Caco-2 (cell line): ENCODE measurements around the gene RAMACL. TPM values are rescaled to one million over a fixed set of nuclear protein-coding genes. Genes with fewer than 3 reads are reported as not detected.

ENCODE experiments used
- BruUV-seq: library from RNA; stranded (reverse); fragments of 400-500 nt; replicated peaks from 2 replicates; lab custom pipeline; 2021; lab: Mats Ljungman, UMichigan
- CTCF ChIA-PET: fragments of 300-600 bp; sonication (Branson Sonifier 250); formaldehyde crosslinking; loops from one replicate; lab custom pipeline; 2022; ENCODE audit warnings: antibody characterized with exemption; lab: Charles Lee
- POLR2A ChIA-PET: fragments of 300-600 bp; sonication (Branson Sonifier 250); formaldehyde crosslinking; loops from one replicate; lab custom pipeline; 2022; ENCODE audit warnings: antibody characterized with exemption; lab: Charles Lee
- DNase-seq, 2 experiments: peaks; one replicate each; pipeline versions ENCODE4 v3.0.0 to v3.0.0-alpha.2; 2020 to 2022
- H3K27me3 ChIP-seq: replicated peaks from 2 replicates; pipeline ENCODE4 v1.6.0; 2011; ENCODE audit warnings: low read length; ENCODE audit not compliant: control insufficient read depth, insufficient read depth
- H3K36me3 ChIP-seq: 2 replicates; pipeline ENCODE4 v1.5.1; 2011; ENCODE audit warnings: low read length; ENCODE audit not compliant: control insufficient read depth, insufficient read depth
- H3K4me1 ChIP-seq: fragments of 250-450 bp; sonication (Bioruptor Pico); 2 replicates; pipeline ENCODE4 v1.5.1; 2020; ENCODE audit warnings: mild to moderate bottlenecking
- H3K4me3 ChIP-seq: 2 replicates; pipeline ENCODE4 v1.5.1; 2011; ENCODE audit warnings: low read depth, mild to moderate bottlenecking, control low read depth, low read length
- H3K9me3 ChIP-seq: fragments of 250-450 bp; sonication (Bioruptor Pico); 2 replicates; pipeline ENCODE4 v1.5.1; 2020; ENCODE audit warnings: mild to moderate bottlenecking, moderate library complexity
- H3K27ac Mint-ChIP-seq: one replicate; pipeline ENCODE4 v1.8.0; 2022; ENCODE audit warnings: mixed read lengths; ENCODE audit not compliant: unreplicated experiment
- H3K27me3 Mint-ChIP-seq: one replicate; pipeline ENCODE4 v1.8.0; 2022; ENCODE audit warnings: mixed read lengths; ENCODE audit not compliant: insufficient read depth, unreplicated experiment
- H3K36me3 Mint-ChIP-seq: one replicate; pipeline ENCODE4 v1.8.0; 2022; ENCODE audit warnings: mild to moderate bottlenecking, mixed read lengths; ENCODE audit not compliant: insufficient read depth, unreplicated experiment
- H3K4me1 Mint-ChIP-seq: one replicate; pipeline ENCODE4 v1.8.0; 2022; ENCODE audit warnings: low read depth, mixed read lengths; ENCODE audit not compliant: unreplicated experiment
- H3K4me3 Mint-ChIP-seq: one replicate; pipeline ENCODE4 v1.8.0; 2022; ENCODE audit warnings: mild to moderate bottlenecking, moderate library complexity, mixed read lengths; ENCODE audit not compliant: unreplicated experiment
- H3K9me3 Mint-ChIP-seq: one replicate; pipeline ENCODE4 v1.8.0; 2022; ENCODE audit warnings: mixed read lengths; ENCODE audit not compliant: unreplicated experiment
- CTCF ChIP-seq, 2 experiments: fragments of 200-600 bp in 1 of 2; IDR thresholded peaks; 1 replicate in 1 of 2; 2 replicates in 1 of 2; pipeline versions ENCODE4 v1.5.1 to v1.8.0; 2011 to 2022; ENCODE audit warnings: antibody characterized with exemption in 1 of 2, control low read depth in 1 of 2, inconsistent platforms in 1 of 2, low read depth in 1 of 2, low read length in 1 of 2, mild to moderate bottlenecking in 1 of 2, moderate library complexity in 1 of 2; ENCODE audit not compliant: insufficient read depth in 1 of 2, severe bottlenecking in 1 of 2, unreplicated experiment in 1 of 2
- intact Hi-C: fragments of 100-400 bp; cut with micrococcal nuclease; formaldehyde crosslinking; loops from one replicate; pipeline ENCODE4 v1.10.0; 2022; ENCODE audit not compliant: unreplicated experiment
- total RNA-seq: library from RNA; stranded (reverse); gene quantifications from 2 replicates; pipeline ENCODE4 v1.2.3, GENCODE V29; 2022

The RAMACL gene
- total RNA-seq, 1 experiment from 2014 or later: 0.20 TPM

- H3K4me1 Mint-ChIP-seq: no peaks in the 10 kb centered on the region
- Histone ChIP-seq H3K4me3 (peak within 1 kb of the TSS; percentile 59), H3K4me1 (peaks cover 14% of the 10 kb centered on the region), H3K27me3 (peaks cover 10% of the 10 kb centered on the region), H3K36me3 (no peaks in the 10 kb centered on the region), H3K9me3 (no peaks in the 10 kb centered on the region)
- H3K27me3 Mint-ChIP-seq: peaks cover 13% of the 10 kb centered on the region
- H3K4me3 Mint-ChIP-seq: peak within 1 kb of the TSS; percentile 86
- peaks cover 1% of the 10 kb centered on the region for H3K9me3 Mint-ChIP-seq
- no TSS peak for BruUV-seq
- no peak for TF ChIP-seq CTCF (IDR thresholded peaks at IDR 0.05; ENCODE audit: insufficient read depth in 1 of 2, low read depth in 1 of 2, low read length in 1 of 2, severe bottlenecking in 1 of 2, unreplicated experiment in 1 of 2)
- CTCF ChIA-PET: interaction anchor here (0.6 to 1.0 kb wide), 6 partner anchors 12 to 932 kb away, joined by 3 to 7 read pairs (median 6); no protein-coding TSS in a partner anchor
- POLR2A ChIA-PET: interaction anchor here (0.6 to 1.0 kb wide), 3 partner anchors 38 to 133 kb away, joined by 3 to 11 read pairs (median 3); no protein-coding TSS in a partner anchor
- intact Hi-C loops: loop anchor here (1.0 to 5.0 kb wide), 6 partner anchors 40 to 370 kb away; partner anchors contain the start of genes CEP43 and RAMACL
- H3K36me3 Mint-ChIP-seq: peaks cover 14% of the 10 kb centered on the region
- H3K27ac Mint-ChIP-seq: peak within 1 kb of the TSS; percentile 45
- peak; percentile 99 to 100 for DNase-seq
Measured at GRCh38 chr6:166627033-166627874, 40.8 kb upstream of the RAMACL start, which contains the start of gene RPS6KA2. Gene RPS6KA2 (minus strand): TSS chr6:166627251. CDS start chr6:166627019, 232 bp downstream.

GRCh38 chr6:166626177-166627032 is 39.9 kb upstream of the RAMACL start:
- Mint-ChIP-seq H3K4me3 (peak overlapping the region; percentile 86), H3K27ac (no peak overlapping the region), H3K4me1 (no peaks in the 10 kb centered on the region), H3K27me3 (peaks cover 10% of the 10 kb centered on the region), H3K36me3 (peaks cover 14% of the 10 kb centered on the region), H3K9me3 (no peaks in the 10 kb centered on the region)
- ChIA-PET POLR2A (interaction anchor here (0.6 kb wide), 1 partner anchor 21 kb away, joined by 3 read pairs; no protein-coding TSS in a partner anchor), CTCF (no interaction called here)
- no peaks in the 10 kb centered on the region for H3K9me3 ChIP-seq
- H3K27me3 ChIP-seq: peaks cover 10% of the 10 kb centered on the region
- no TSS peak for BruUV-seq
- H3K36me3 ChIP-seq: no peaks in the 10 kb centered on the region
- TF ChIP-seq CTCF (IDR thresholded peaks at IDR 0.05; ENCODE audit: insufficient read depth in 1 of 2, low read depth in 1 of 2, low read length in 1 of 2, severe bottlenecking in 1 of 2, unreplicated experiment in 1 of 2): no peak
- peaks cover 14% of the 10 kb centered on the region for H3K4me1 ChIP-seq
- peak in 1 of 2 experiments; percentile 24 for DNase-seq
- H3K4me3 ChIP-seq: peak overlapping the region; percentile 52
- intact Hi-C loops: loop anchor here (1.0 to 5.0 kb wide), 6 partner anchors 39 to 371 kb away; partner anchors contain the start of genes CEP43 and RAMACL

GRCh38 chr6:166625356-166625755 is 38.9 kb upstream of the RAMACL start:
- no peak overlapping the region for H3K4me3 Mint-ChIP-seq
- no TSS peak for BruUV-seq
- no peak overlapping the region for H3K27ac Mint-ChIP-seq
- ChIA-PET POLR2A (no interaction called here), CTCF (no interaction called here)
- no peaks in the 10 kb centered on the region for H3K9me3 Mint-ChIP-seq
- intact Hi-C loops: loop anchor here (5.0 kb wide), 3 partner anchors 38 to 372 kb away; partner anchors contain the start of genes CEP43 and RAMACL
- no peaks in the 10 kb centered on the region for H3K9me3 ChIP-seq
- peaks cover 14% of the 10 kb centered on the region for H3K4me1 ChIP-seq
- H3K36me3 Mint-ChIP-seq: peaks cover 14% of the 10 kb centered on the region
- H3K4me1 Mint-ChIP-seq: no peaks in the 10 kb centered on the region
- no peaks in the 10 kb centered on the region for H3K36me3 ChIP-seq
- H3K4me3 ChIP-seq: no peak overlapping the region
- peaks cover 15% of the 10 kb centered on the region for H3K27me3 Mint-ChIP-seq
- peaks cover 8% of the 10 kb centered on the region for H3K27me3 ChIP-seq
- DNase-seq: no peak
- no peak for TF ChIP-seq CTCF (IDR thresholded peaks at IDR 0.05; ENCODE audit: insufficient read depth in 1 of 2, low read depth in 1 of 2, low read length in 1 of 2, severe bottlenecking in 1 of 2, unreplicated experiment in 1 of 2)
